GM18502 (cell line): ENCODE data around the gene BTBD19.
"Not testable (repeated sequence)": the region's sequence is repeated elsewhere in the genome, so short reads cannot be mapped to it uniquely, and the experiment has no call there.

ENCODE experiments used
- ATAC-seq: cut with Tn5 transposase; IDR thresholded peaks from one replicate; pipeline ENCODE4 v1.9.1; 2021; ENCODE audit warnings: mild to moderate bottlenecking; ENCODE audit not compliant: unreplicated experiment, poor library complexity

Gene BTBD19

DNA sequence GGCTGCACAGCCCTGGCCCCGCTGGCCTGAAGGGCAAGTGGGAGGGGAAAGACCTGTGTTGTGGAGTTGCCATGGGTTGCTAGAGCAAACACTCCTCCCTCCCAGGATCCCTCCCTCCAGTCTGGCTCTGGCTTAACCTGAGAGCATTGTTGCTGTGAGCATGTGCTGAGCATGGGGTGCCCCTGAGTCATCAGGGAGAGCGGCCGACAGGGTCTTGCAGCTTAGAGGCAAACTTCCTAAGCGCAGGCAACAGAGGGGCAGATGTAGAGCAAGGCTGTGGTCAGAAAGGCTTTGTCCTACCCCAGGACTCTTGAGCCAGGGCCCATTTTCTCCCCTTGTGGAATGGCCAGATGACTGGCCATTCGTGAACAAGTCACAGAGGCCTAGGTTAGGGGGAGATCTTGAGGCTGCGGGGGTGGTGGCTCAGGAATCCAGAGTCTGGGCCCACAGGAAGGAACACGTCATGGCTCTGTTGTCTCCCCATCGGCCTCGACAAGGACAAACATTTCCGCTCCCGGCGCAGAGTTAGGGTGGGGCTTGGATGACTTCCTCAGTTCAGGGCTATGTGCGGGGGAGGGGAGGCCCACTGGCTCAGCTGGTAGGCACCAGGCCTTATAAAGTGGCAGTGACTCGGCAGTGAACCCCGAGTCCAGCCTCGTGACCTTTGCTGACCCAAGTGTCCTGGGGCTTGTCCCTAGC lies 810 bp upstream of the BTBD19 start:
- peak; percentile 42 for ATAC-seq

GRCh38 chr1:44808938-44809917 lies 905 bp downstream of the BTBD19 start:
- peak; percentile 62 for ATAC-seq

GRCh38 chr1:44810101-44810761 lies 1.9 kb downstream of the BTBD19 start:
- no peak for ATAC-seq

DNA sequence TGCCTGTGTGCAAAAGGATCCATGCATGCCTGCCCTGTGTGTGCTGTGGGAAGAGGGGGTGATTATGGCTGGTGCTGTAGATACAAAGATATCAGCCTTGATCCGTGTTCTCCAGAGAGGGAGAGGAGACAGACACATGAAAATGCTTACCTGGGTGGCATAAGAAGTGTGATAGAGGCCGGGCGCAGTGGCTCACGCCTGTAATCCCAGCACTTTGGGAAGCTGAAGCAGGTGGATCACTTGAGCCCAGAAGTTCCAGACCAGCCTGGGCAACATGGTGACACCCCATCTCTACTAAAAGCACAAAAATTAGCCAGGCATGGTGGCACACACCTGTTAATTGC lies 2.4 kb downstream of the BTBD19 start:
- ATAC-seq, result not testable (repeated sequence)

DNA sequence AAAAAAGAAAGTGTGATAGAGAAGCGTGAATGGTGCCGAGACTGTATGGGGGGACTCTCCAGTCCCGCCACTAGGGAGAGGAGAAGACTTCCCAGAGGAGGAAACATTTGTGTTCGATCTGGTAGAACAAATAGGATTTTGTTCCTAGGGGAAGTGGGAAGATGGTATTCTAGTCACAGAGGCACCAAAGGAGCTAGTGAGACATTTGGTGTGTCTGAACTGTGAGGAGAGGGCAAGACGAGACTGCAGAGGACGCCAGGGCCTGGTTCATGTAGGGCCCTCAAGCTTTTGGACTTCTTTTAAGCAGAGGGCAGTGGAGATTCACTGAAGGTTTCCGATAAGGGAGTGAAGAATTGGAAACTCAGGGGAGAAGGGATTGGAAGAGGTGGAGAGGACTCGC lies 2.9 kb downstream of the BTBD19 start:
- no peak for ATAC-seq

GRCh38 chr1:44812822-44813543 lies 4.7 kb downstream of the BTBD19 start:
- no peak for ATAC-seq

- ATAC-seq, result not testable (repeated sequence)
These were observed 7.6 kb downstream of the BTBD19 start for GRCh38 chr1:44815926-44816325.

GRCh38 chr1:44817307-44817706 lies 9.0 kb downstream of the BTBD19 start:
- no peak for ATAC-seq

DNA sequence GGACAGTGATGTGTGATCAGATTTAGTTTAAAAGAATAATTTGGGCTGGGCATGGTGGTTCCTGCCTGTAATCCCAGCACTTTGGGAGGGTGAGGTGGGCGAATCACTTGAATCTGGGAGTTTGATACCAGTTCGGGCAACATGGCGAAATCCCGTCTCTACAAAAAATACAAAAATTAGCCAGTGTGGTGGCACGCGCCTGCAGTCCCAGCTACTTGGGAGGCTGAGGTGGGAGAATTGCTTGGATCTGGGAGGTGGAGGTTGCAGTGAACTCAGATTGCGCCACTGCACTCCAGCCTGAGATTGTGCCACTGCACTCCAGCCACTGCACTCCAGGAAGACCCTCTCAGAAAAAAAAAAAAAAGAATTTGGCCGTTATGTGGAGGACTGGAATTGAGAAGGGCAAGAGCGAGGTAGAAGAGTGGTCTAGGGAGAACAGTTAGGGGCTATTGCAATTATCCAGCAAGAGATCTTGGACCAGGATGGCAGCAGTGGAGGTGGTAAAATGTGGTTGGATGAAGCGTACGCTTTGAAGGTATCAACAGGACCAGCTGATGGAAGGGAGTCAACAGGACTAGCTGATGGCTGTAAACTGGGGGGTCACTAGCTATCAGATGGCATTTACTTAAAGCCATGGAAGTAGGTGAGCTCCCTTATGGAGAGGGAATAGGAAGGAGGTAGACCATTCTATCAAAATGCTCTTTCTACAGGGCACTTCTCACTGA lies 9.6 kb downstream of the BTBD19 start:
- no peak for ATAC-seq

- ATAC-seq, result no peak
These were observed 10.9 kb downstream of the BTBD19 start for GRCh38 chr1:44819196-44819607.

- peak; percentile 88 for ATAC-seq
These were observed 11.4 kb downstream of the BTBD19 start for GRCh38 chr1:44819608-44820327.

- ATAC-seq, result no peak
These were observed 12.3 kb downstream of the BTBD19 start for GRCh38 chr1:44820328-44821239.

DNA sequence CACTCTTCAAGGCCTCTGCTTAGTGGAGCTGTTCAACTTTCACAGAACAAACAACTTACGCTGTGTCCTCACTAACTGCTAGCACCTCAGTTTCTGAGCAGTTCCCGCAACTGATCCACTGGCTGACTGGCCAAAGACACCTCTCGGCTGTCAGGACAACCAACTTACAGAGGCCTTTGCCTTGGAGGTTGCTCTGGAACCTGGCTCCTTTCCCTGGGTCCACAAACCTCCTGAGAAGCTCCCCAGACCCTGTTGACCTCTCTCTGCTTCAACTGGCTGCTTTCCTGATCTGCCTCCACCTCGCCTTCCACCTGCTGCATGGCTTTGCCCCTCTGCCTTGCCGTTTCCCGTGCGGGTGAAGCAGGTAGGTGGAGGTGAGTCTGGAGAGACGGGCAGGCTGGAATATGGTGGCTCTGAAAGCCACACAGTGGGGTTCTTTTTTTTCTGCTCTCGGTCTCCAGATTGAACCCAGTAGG lies 13.0 kb downstream of the BTBD19 start:
- no peak for ATAC-seq

DNA sequence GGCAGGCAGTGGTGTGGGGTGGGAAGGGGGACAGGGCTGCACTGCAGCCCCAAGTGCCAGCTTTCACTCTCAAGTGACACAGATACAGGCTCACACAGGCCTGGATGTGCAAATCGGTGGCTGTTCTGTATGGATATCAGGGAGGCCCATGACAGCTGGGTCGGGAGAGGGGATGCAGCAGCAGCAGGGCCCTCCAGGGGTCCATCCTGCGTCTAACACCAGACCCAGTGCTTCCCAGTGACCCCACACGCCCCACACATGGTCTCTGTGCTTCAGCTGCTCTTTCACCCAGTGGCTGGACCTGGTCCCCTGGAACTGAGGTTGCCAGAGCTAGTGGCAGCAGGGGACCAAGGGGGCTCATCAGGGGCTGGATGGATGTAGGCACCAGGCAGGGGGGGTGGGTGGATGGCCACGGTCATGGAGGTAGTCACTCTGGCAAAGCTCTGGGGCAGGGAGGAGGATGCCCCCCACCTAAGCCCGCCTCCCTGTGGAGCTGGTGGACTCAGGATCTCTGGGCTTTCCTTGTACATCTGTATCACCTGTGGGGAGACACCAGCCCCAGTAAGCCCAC lies 13.9 kb downstream of the BTBD19 start:
- no peak for ATAC-seq

DNA sequence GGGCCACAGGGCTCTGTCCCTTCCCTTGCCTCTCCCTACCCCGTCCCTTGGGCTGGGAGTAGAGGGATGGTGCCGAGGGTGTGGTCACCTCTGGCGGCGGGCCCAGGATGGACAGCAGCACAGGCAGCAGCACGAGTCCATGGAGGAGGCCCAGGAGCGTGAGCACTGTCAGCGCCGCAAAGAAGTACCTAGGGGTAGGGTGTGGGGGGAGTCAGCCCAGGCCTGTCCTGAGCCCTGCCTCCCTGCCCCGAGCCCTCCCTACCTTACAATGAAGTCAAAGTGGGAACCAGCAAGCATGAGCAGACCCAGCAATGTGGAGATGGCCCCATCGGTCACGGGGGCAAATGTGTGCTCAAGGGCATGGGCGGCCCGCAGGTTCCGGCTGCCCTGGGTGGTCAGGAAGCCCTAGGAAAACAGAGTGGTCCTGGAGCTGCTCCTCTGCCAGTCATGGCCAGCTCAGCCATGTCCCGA lies 14.7 kb downstream of the BTBD19 start:
- ATAC-seq, result no peak

DNA sequence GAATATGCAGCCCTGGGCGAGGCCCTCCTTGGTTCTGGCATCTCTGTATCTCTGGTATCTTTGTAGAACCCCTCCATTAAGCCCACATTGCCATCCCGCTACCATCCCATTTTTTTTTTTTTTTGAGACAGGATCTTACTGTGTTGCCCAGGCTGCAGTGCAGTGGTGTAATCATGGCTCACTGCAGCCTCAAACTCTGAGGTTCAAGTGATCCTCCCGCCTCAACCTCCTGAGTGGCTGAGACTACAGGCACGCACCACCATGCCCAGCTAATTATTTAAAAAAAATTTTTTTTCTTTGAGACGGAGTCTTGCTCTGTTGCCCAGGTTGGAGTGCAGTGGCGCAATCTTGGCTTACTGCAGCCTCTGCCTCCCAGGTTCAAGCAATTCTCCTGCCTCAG lies 16.1 kb downstream of the BTBD19 start:
- ATAC-seq, result not testable (repeated sequence)

- no peak for ATAC-seq
These were observed 18.3 kb downstream of the BTBD19 start for GRCh38 chr1:44826375-44827196.
